Measurements from ENCODE around the gene MOB1B.

Gene MOB1B

DNA sequence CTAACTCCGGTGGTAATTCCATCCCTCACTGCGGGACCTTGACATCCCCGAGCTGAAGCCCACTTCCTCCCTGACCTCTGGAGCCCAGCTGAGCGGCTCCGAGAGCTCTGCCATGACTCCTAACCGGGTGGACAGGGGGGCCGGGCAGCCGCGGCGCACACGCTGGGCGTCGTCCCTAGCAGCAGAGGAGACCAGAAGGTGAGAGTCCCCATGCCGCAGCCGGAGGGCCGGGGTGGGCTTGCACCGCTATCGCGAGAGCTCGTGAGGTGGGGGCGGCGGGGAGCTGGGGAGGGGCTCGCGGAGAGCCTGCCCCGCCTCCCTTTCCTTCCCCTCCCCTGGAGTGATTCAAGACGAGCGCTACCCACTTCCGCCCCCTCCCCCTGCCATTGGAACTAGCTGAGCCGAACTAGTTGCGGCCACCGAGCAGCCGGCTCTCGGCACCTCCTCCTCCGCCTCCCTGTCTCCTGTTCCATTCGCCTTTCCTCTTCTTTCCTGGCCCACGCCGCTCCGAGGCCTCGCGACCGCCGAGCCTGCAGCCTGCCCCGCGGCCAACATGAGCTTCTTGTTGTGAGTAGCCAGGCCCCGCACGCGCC lies at the start of gene MOB1B:
MOB1B (plus strand) TSS at position 386 of the 593 bp plus-strand sequence; CDS start at position 554, 168 bp downstream.
- ChIA-PET POLR2A (interaction anchor here (0.6 to 2.2 kb wide), 19 partner anchors 9 to 202 kb away, joined by 3 to 11 read pairs (median 4); partner anchors contain the start of genes DCK and GRSF1), CTCF (interaction anchor here (0.6 kb wide), 1 partner anchor 185 kb away, joined by 4 read pairs; no protein-coding TSS in a partner anchor)
- DNase-seq (ENCODE audit: extremely low spot score) = peak; percentile 92
- TF ChIP-seq L3MBTL2 (conservative IDR thresholded peaks at IDR 0.05) (peak; percentile 98), NFRKB (IDR thresholded peaks at IDR 0.05) (no peak)

DNA sequence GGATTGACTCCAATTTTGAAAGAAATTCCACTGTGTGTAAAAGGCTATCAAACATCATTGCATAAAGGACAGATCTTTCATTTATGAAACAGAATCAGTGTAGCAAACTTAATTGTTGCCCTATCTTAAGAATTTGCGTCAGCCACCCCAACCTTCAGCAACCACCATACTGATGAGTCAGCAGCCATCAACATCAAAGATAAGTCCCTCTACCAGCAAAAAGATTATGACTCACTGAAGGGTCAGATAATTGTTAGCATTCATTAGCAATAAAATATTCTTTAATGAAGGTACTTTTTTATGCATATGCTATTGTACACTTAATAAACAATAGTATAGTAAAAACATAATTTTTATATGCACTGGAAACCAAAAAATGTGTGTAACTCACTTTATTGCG lies 46.7 kb upstream of the MOB1B start:
- no peak for TF ChIP-seq SUZ12 (IDR thresholded peaks at IDR 0.05)
- TF ChIP-seq LEF1 (IDR thresholded peaks at IDR 0.05; ENCODE audit: borderline replicate concordance) = no peak
- CTCF ChIA-PET = no interaction called here
- no peak for DNase-seq (ENCODE audit: extremely low spot score)
- POLR2A ChIA-PET = no interaction called here

DNA sequence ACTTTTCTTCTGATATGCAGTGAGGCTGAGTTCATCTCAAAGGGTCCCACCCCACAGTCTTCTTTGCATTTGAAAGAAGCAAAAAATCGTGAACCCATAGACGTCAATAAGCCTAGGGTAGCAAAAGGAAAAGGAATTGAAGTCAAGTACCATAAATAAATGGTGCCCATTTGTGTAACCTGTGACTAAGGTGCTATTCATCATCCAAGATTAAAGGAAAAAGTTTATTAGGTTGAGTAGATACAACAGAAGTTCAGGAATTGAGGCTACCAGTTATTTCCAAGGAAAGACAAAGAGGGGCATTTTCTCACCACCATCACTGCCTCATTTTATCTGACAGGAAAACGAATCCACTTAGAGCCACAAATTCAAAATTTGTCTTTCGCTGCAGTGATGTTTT lies 43.7 kb upstream of the MOB1B start:
- no peak for TF ChIP-seq SUZ12 (IDR thresholded peaks at IDR 0.05)
- no peak for TF ChIP-seq SP1 (IDR thresholded peaks at IDR 0.05)
- TF ChIP-seq BHLHE40 (IDR thresholded peaks at IDR 0.05; ENCODE audit: borderline replicate concordance) = no peak
- no peak for TF ChIP-seq ZNF384 (IDR thresholded peaks at IDR 0.05)
- no peak for TF ChIP-seq NFRKB (IDR thresholded peaks at IDR 0.05)
- TF ChIP-seq CTBP1 (IDR thresholded peaks at IDR 0.05; ENCODE audit: borderline replicate concordance) = no peak
- TF ChIP-seq ELF4 (IDR thresholded peaks at IDR 0.05) = no peak
- TF ChIP-seq FOXK2 (IDR thresholded peaks at IDR 0.05) = no peak
- no peak for TF ChIP-seq ARNT (IDR thresholded peaks at IDR 0.05)
- no peak for TF ChIP-seq LEF1 (IDR thresholded peaks at IDR 0.05; ENCODE audit: borderline replicate concordance)
- TF ChIP-seq L3MBTL2 (conservative IDR thresholded peaks at IDR 0.05) = no peak
- TF ChIP-seq TARDBP (IDR thresholded peaks at IDR 0.05) = no peak
- no peak for TF ChIP-seq HDGF (IDR thresholded peaks at IDR 0.05; ENCODE audit: borderline replicate concordance)
- no peak for TF ChIP-seq FOXA1 (IDR thresholded peaks at IDR 0.05)
- no peak for TF ChIP-seq FOXM1 (IDR thresholded peaks at IDR 0.05; ENCODE audit: borderline replicate concordance)
- TF ChIP-seq, protein P1, sequence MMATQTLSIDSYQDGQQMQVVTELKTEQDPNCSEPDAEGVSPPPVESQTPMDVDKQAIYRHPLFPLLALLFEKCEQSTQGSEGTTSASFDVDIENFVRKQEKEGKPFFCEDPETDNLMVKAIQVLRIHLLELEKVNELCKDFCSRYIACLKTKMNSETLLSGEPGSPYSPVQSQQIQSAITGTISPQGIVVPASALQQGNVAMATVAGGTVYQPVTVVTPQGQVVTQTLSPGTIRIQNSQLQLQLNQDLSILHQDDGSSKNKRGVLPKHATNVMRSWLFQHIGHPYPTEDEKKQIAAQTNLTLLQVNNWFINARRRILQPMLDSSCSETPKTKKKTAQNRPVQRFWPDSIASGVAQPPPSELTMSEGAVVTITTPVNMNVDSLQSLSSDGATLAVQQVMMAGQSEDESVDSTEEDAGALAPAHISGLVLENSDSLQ (IDR thresholded peaks at IDR 0.05) = no peak
- ChIA-PET CTCF (no interaction called here), POLR2A (no interaction called here)
- DNase-seq (ENCODE audit: extremely low spot score) = no peak

DNA sequence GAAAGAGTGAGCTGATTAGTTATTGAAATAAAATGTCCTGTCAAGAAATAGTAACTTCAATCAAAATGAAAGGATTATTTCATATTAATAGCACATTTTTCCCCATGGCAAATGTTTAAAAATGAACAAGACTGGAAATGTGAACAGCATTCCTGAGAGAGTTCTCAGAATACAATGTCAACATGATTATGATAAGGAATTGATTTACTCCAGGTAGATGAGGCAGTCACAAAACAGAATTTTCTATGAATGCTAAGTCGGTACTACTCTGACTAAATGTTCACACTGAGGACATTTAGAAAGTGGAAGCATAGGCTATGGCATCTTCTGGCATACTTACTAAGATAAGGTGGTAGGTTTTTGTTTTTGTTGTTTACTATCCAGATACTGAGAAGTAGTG lies 43.1 kb upstream of the MOB1B start:
- DNase-seq (ENCODE audit: extremely low spot score) = no peak
- ChIA-PET POLR2A (interaction anchor here (0.7 kb wide), 1 partner anchor 43 kb away, joined by 3 read pairs; the partner anchor contains the start of gene MOB1B), CTCF (no interaction called here)
- no peak for TF ChIP-seq ZNF384 (IDR thresholded peaks at IDR 0.05)
- TF ChIP-seq BHLHE40 (IDR thresholded peaks at IDR 0.05; ENCODE audit: borderline replicate concordance) = no peak
- TF ChIP-seq FOXM1 (IDR thresholded peaks at IDR 0.05; ENCODE audit: borderline replicate concordance) = no peak
- no peak for TF ChIP-seq ARNT (IDR thresholded peaks at IDR 0.05)
- TF ChIP-seq CTBP1 (IDR thresholded peaks at IDR 0.05; ENCODE audit: borderline replicate concordance) = no peak
- no peak for TF ChIP-seq SP1 (IDR thresholded peaks at IDR 0.05)
- TF ChIP-seq NFRKB (IDR thresholded peaks at IDR 0.05) = no peak
- no peak for TF ChIP-seq SUZ12 (IDR thresholded peaks at IDR 0.05)
- TF ChIP-seq, protein P1 (IDR thresholded peaks at IDR 0.05) = no peak
- TF ChIP-seq L3MBTL2 (conservative IDR thresholded peaks at IDR 0.05) = no peak
- no peak for TF ChIP-seq FOXK2 (IDR thresholded peaks at IDR 0.05)
- TF ChIP-seq TARDBP (IDR thresholded peaks at IDR 0.05) = no peak
- TF ChIP-seq ELF4 (IDR thresholded peaks at IDR 0.05) = no peak
- no peak for TF ChIP-seq FOXA1 (IDR thresholded peaks at IDR 0.05)
- no peak for TF ChIP-seq HDGF (IDR thresholded peaks at IDR 0.05; ENCODE audit: borderline replicate concordance)
- TF ChIP-seq LEF1 (IDR thresholded peaks at IDR 0.05; ENCODE audit: borderline replicate concordance) = no peak

DNA sequence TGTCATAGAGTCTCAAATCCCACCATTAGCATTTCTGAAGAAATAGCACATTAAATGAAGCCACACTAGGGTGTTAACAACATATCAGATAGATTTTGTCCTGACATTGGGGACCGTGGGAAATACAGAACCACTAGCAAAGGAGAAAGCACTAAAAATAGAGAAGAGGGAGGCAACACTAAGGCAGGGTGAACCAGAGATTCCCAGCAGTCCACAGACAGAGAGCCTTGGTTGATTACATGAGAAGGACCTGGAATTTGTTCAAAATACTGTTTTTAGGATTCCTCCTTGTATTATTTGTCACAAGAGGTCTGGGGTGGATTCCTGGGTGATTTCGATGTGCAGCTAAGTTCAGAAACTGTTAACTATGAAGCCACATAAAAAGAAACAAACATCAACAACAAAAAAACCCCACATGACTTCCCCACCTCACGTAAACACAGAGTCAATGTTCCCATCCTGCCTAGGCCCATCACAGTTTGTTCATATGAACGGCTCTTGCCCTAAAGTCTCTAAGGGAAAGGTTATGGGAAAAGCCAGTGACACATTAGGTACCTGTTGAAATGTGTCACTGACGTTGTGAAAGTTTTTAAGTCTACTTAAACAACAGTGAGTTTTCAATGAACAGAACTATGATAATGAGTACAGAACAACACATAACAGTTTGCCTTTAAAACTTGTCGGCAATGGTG lies 38.9 kb upstream of the MOB1B start:
- no peak for TF ChIP-seq NFRKB (IDR thresholded peaks at IDR 0.05)
- TF ChIP-seq HDGF (IDR thresholded peaks at IDR 0.05; ENCODE audit: borderline replicate concordance) = no peak
- no peak for TF ChIP-seq ELF4 (IDR thresholded peaks at IDR 0.05)
- CTCF ChIA-PET = no interaction called here
- POLR2A ChIA-PET = interaction anchor here (1.4 kb wide), 1 partner anchor 159 kb away, joined by 4 read pairs; no protein-coding TSS in a partner anchor
- no peak for DNase-seq (ENCODE audit: extremely low spot score)

DNA sequence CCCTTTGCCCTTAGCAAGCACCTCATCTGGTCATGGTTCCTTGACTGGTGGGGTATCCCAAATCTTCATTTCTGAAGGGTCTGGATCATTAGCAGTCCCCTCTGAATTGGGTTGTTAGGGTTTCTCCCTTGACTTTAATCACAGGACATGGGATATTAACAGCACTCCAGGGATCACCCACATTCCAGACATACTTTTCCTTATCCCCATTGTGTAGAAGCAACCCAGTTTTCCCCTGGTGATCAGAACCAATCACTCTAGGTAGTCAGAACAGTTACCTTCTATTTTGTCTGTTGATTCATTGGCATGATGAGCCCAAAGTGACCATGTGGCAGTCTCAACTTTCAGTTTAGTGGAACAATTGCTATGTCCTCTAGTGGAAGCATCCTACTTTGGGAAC lies 33.4 kb upstream of the MOB1B start:
- TF ChIP-seq ARNT (IDR thresholded peaks at IDR 0.05) (no peak), CTBP1 (IDR thresholded peaks at IDR 0.05; ENCODE audit: borderline replicate concordance) (no peak), NFRKB (IDR thresholded peaks at IDR 0.05) (no peak), FOXK2 (IDR thresholded peaks at IDR 0.05) (no peak), L3MBTL2 (conservative IDR thresholded peaks at IDR 0.05) (no peak), ELF4 (IDR thresholded peaks at IDR 0.05) (no peak), FOXA1 (IDR thresholded peaks at IDR 0.05) (no peak), FOXM1 (IDR thresholded peaks at IDR 0.05; ENCODE audit: borderline replicate concordance) (no peak), HDGF (IDR thresholded peaks at IDR 0.05; ENCODE audit: borderline replicate concordance) (no peak), SUZ12 (IDR thresholded peaks at IDR 0.05) (no peak), ZNF384 (IDR thresholded peaks at IDR 0.05) (no peak)
- no peak for DNase-seq (ENCODE audit: extremely low spot score)
- POLR2A ChIA-PET = interaction anchor here (1.6 kb wide), 1 partner anchor 33 kb away, joined by 5 read pairs; the partner anchor contains the start of gene MOB1B
- CTCF ChIA-PET = no interaction called here

DNA sequence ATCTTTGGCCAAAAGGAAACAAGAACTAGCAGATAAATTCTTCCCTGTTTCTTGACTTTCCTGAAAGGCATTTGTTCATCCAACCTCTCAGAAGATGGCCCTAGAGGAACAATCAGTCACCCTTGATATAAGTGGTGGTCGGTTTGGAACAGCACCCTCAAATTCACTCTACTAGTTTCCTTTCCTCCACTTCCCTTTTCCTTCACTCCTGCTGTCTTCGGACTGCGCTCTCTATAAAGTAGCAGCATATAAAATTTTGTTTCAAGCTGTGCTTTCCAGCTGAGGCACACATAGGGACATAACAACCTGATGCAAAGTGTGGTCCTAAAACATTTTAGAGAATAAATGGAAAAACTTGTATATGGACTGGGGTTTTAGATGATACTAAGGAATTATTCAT lies 29.0 kb upstream of the MOB1B start:
- POLR2A ChIA-PET = no interaction called here
- CTCF ChIA-PET = no interaction called here
- TF ChIP-seq BHLHE40 (IDR thresholded peaks at IDR 0.05; ENCODE audit: borderline replicate concordance) (no peak), CTBP1 (IDR thresholded peaks at IDR 0.05; ENCODE audit: borderline replicate concordance) (no peak), HDGF (IDR thresholded peaks at IDR 0.05; ENCODE audit: borderline replicate concordance) (no peak), ELF4 (IDR thresholded peaks at IDR 0.05) (no peak), ZNF384 (IDR thresholded peaks at IDR 0.05) (no peak), L3MBTL2 (conservative IDR thresholded peaks at IDR 0.05) (no peak), SUZ12 (IDR thresholded peaks at IDR 0.05) (no peak), ARNT (IDR thresholded peaks at IDR 0.05) (no peak), LEF1 (IDR thresholded peaks at IDR 0.05; ENCODE audit: borderline replicate concordance) (no peak), FOXA1 (IDR thresholded peaks at IDR 0.05) (no peak), FOXM1 (IDR thresholded peaks at IDR 0.05; ENCODE audit: borderline replicate concordance) (no peak), NFRKB (IDR thresholded peaks at IDR 0.05) (no peak), SP1 (IDR thresholded peaks at IDR 0.05) (no peak), FOXK2 (IDR thresholded peaks at IDR 0.05) (no peak)
- TF ChIP-seq, protein P1 (IDR thresholded peaks at IDR 0.05) = no peak
- DNase-seq (ENCODE audit: extremely low spot score) = no peak

Measured in HEK293T (cell line).